ENCODE data around the gene LIX1L. TPM values are rescaled to one million over a fixed set of nuclear protein-coding genes. Genes with fewer than 3 reads are reported as not detected.

The LIX1L gene
- total and polyA plus RNA-seq, 8 donors = 2.9 to 10.3 (median 5.6) TPM

GRCh38 chr1:145982010-145982723 is 24.4 kb upstream of the LIX1L start:
- Histone ChIP-seq H3K27me3 (no peaks in the 10 kb centered on the region), H3K36me3 (no peaks in the 10 kb centered on the region), H3K9me3 (no peaks in the 10 kb centered on the region), H3K27ac (peak overlapping the region in 3 of 4 donors; percentile 65 to 92 (median 84)), H3K4me1 (peaks cover 60 to 83% (median 75%) of the 10 kb centered on the region in 3 donors), H3K4me3 (no peak overlapping the region)
- FAIRE-seq = no peak
- no peak for ATAC-seq
- WGBS, 2 donors = 67 to 73% methylated on average over 6 of the region's 6 CpGs
- peak in 1 of 6 donors; percentile 38 for DNase-seq
- no peak for TF ChIP-seq CTCF (IDR thresholded peaks at IDR 0.05)
- intact Hi-C loops (cut with DNase I) = no loop called here

DNA sequence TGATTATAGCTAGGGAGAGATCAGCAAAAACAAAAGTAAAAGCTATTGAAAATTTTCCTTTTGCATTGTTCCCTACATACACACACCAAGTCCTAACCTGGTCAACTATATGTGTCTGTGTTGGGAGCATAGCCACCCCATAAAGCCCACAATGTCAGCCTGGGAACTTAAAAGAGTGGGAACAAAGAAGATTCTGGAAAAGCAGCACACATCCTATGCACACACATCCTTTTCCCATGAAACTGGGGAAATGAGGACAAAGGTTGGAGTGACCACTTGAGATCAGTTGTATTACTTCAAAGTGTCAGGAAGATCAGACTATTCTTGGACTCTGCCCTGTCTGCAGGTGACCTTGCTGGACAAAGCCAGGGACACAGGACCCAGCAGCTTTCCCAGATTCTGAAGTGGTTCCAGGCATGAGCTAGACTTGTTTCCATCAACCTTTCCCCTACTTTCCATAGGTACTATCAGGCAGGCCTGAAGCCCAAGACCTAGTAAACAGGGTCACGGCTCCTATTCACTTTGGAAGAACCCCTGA is 22.7 kb upstream of the LIX1L start:
- no peak for FAIRE-seq
- Histone ChIP-seq H3K9me3 (no peaks in the 10 kb centered on the region), H3K27me3 (no peaks in the 10 kb centered on the region), H3K4me1 (peaks cover 52 to 73% (median 64%) of the 10 kb centered on the region in 3 donors), H3K36me3 (no peaks in the 10 kb centered on the region), H3K27ac (peak overlapping the region; percentile 28 to 92 (median 76)), H3K4me3 (no peak overlapping the region)
- ATAC-seq = peak in 1 of 4 donors; percentile 9
- intact Hi-C loops (cut with DNase I) = no loop called here
- WGBS, 2 donors = 29 to 35% methylated on average over 1 of the region's 1 CpG
- DNase-seq = peak in 2 of 6 donors; percentile 8 to 44
- TF ChIP-seq CTCF (IDR thresholded peaks at IDR 0.05) = no peak

DNA sequence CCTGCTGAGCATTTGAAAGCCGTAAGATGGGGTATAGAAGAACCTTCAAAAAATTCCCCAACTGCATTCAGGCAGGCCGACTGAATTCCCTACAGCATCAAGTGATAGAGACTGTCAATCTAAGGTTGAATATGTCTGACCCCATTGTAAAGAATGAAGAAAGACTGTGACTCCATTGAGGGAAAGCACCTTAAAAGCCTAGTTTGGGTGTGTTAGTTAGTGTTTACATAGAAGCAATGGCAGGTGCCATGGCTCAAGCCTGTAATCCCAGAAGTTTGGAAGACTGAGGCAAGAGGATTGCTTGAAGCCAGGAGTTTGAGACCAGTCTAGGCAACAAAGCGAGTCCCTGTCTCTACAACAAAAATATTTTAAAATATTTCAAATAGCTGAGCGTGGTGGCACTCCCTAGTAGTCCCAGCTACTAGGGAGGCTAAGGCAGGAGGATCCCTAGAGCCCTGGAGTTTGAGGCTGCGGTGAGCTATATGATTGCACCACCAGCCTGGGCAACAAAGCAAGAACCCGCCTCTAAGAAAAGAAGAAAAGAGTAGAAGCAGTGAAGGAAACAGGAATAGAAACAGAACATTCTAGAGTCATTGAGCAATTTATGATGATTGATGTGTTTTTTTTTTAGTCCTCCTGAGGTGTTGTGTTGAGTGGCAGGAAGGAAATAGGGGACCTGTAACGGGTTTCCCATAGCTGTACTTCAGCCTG is 22.1 kb upstream of the LIX1L start:
- H3K27me3 ChIP-seq = no peaks in the 10 kb centered on the region
- no peak for TF ChIP-seq CTCF (IDR thresholded peaks at IDR 0.05)
- H3K9me3 ChIP-seq = no peaks in the 10 kb centered on the region
- 65 to 66% methylated on average over 7 of the region's 7 CpGs for WGBS, 2 donors
- DNase-seq (peak in 1 of 6 donors; percentile 12), FAIRE-seq (no peak), ATAC-seq (peak in 2 of 4 donors; percentile 1 to 7)
- H3K36me3 ChIP-seq = no peaks in the 10 kb centered on the region
- peaks cover 45 to 67% (median 58%) of the 10 kb centered on the region in 3 donors for H3K4me1 ChIP-seq
- H3K27ac ChIP-seq = peak overlapping the region; percentile 69 to 92 (median 82)
- intact Hi-C loops (cut with DNase I) = loop anchor here in 1 of 3 donors (5.0 kb wide), 1 partner anchor 32 kb away; no protein-coding TSS in a partner anchor
- H3K4me3 ChIP-seq = no peak overlapping the region

GRCh38 chr1:145978854-145979745 is 21.3 kb upstream of the LIX1L start:
- no peak for TF ChIP-seq CTCF (IDR thresholded peaks at IDR 0.05)
- peak overlapping the region; percentile 69 to 92 (median 82) for H3K27ac ChIP-seq
- FAIRE-seq (peak; percentile 76), ATAC-seq (peak; percentile 73 to 87 (median 82)), DNase-seq (peak in 4 of 6 donors; percentile 77 to 87 (median 82))
- H3K4me1 ChIP-seq = peaks cover 42 to 59% (median 50%) of the 10 kb centered on the region in 3 donors
- intact Hi-C loops (cut with DNase I) = loop anchor here in 1 of 3 donors (5.0 kb wide), 1 partner anchor 33 kb away; no protein-coding TSS in a partner anchor
- H3K9me3 ChIP-seq = no peaks in the 10 kb centered on the region
- no peaks in the 10 kb centered on the region for H3K36me3 ChIP-seq
- no peaks in the 10 kb centered on the region for H3K27me3 ChIP-seq
- peak overlapping the region in 2 of 4 donors; percentile 12 to 17 for H3K4me3 ChIP-seq
- WGBS, 2 donors = 32 to 49% methylated on average over 9 of the region's 9 CpGs
